Natural killer cell (primary cell): ENCODE data around the gene COX10. TPM values are rescaled to one million over a fixed set of nuclear protein-coding genes. Genes with fewer than 3 reads are reported as not detected.

Experiments used
- ATAC-seq, 3 donors: fragments of 150-1000 bp in 2 of 3; fragments of 200-7000 bp in 1 of 3; cut with Tn5 transposase; 1 replicate in 1 of 3; 2 replicates in 2 of 3; pipeline ENCODE4 v1.10.0; 2021; ENCODE audit warnings: mild to moderate bottlenecking in 2 of 3, moderate library complexity in 2 of 3
- DNase-seq, 2 donors: peaks; one replicate each; pipeline versions ENCODE4 v3.0.0 to v3.0.0-alpha.2; 2013 to 2021; ENCODE audit warnings: mixed read lengths in 1 of 2
- H3K27ac ChIP-seq: one replicate; pipeline ENCODE4 v1.5.1; 2013; ENCODE audit warnings: mild to moderate bottlenecking, low read length
- H3K27me3 ChIP-seq: one replicate; pipeline ENCODE4 v1.6.1; 2013; ENCODE audit warnings: low read length; ENCODE audit not compliant: control insufficient read depth, insufficient read depth
- H3K36me3 ChIP-seq: one replicate; pipeline ENCODE4 v1.6.1; 2013; ENCODE audit warnings: low read length; ENCODE audit not compliant: control insufficient read depth, insufficient read depth
- H3K4me1 ChIP-seq: one replicate; pipeline ENCODE4 v1.6.1; 2013; ENCODE audit warnings: low read length; ENCODE audit not compliant: control insufficient read depth, insufficient read depth
- H3K4me3 ChIP-seq: one replicate; pipeline ENCODE4 v1.5.1; 2013; ENCODE audit warnings: low read length
- H3K9me3 ChIP-seq: one replicate; pipeline ENCODE4 v1.6.1; 2013; ENCODE audit warnings: low read length; ENCODE audit not compliant: control insufficient read depth, insufficient read depth
- H3K27ac Mint-ChIP-seq, 2 donors: one replicate each; pipeline ENCODE4 v1.8.0; 2022; ENCODE audit warnings: mild to moderate bottlenecking in 2 of 2, mixed read lengths in 2 of 2, moderate library complexity in 1 of 2
- H3K27me3 Mint-ChIP-seq, 2 donors: one replicate each; pipeline ENCODE4 v1.8.0; 2022; ENCODE audit warnings: low read depth in 2 of 2, mixed read lengths in 2 of 2
- H3K36me3 Mint-ChIP-seq: one replicate; pipeline ENCODE4 v1.8.0; 2022; ENCODE audit warnings: mixed read lengths
- H3K4me1 Mint-ChIP-seq, 2 donors: one replicate each; pipeline ENCODE4 v1.8.0; 2022; ENCODE audit warnings: mixed read lengths in 2 of 2
- H3K4me3 Mint-ChIP-seq: one replicate; pipeline ENCODE4 v1.8.0; 2022; ENCODE audit warnings: mild to moderate bottlenecking, moderate library complexity, mixed read lengths
- H3K9me3 Mint-ChIP-seq, 2 donors: one replicate each; pipeline ENCODE4 v1.8.0; 2022; ENCODE audit warnings: mixed read lengths in 2 of 2
- WGBS: methylation state at CpG from one replicate; pipeline ENCODE4 v1.1.7; 2013; ENCODE audit warnings: missing lambda C conversion rate; ENCODE audit not compliant: insufficient coverage; 5-methylcytosine and 5-hydroxymethylcytosine counted together
- intact Hi-C: fragments of 100-400 bp; cut with micrococcal nuclease; formaldehyde crosslinking; loops from one replicate; pipeline ENCODE4 v1.14.2; 2022
- total RNA-seq, 4 donors: library from RNA; stranded (reverse); fragments of 120-200 nt in 1 of 4; gene quantifications; one replicate each; pipeline versions ENCODE4 v1.2.3 to v1.2.4, GENCODE V29; 2013 to 2022
- TF ChIP-seq, protein P1 (sequence below): fragments of 200-600 bp; IDR thresholded peaks from one replicate; pipeline ENCODE4 v1.8.0; 2022; ENCODE audit warnings: antibody characterized with exemption

The COX10 gene
- total RNA-seq, 3 donors from 2014 or later (not counting 1 experiment from before 2014, with no cell fraction given) = 12.5 to 17.0 (median 13.5) TPM

- H3K4me3 Mint-ChIP-seq = no peak overlapping the region
- DNase-seq = no peak
- intact Hi-C loops = no loop called here
- ATAC-seq = no peak
- H3K27me3 Mint-ChIP-seq = no peaks in the 10 kb centered on the region
- H3K27ac ChIP-seq = no peak overlapping the region
- peaks cover 33 to 43% of the 10 kb centered on the region in 2 donors for H3K4me1 Mint-ChIP-seq
- H3K36me3 Mint-ChIP-seq = no peaks in the 10 kb centered on the region
- no peaks in the 10 kb centered on the region for H3K9me3 ChIP-seq
- H3K4me3 ChIP-seq = no peak overlapping the region
- peaks cover 26% of the 10 kb centered on the region for H3K36me3 ChIP-seq
- H3K9me3 Mint-ChIP-seq = no peaks in the 10 kb centered on the region
- 88% methylated on average over 5 of the region's 5 CpGs for WGBS
- TF ChIP-seq, protein P1, sequence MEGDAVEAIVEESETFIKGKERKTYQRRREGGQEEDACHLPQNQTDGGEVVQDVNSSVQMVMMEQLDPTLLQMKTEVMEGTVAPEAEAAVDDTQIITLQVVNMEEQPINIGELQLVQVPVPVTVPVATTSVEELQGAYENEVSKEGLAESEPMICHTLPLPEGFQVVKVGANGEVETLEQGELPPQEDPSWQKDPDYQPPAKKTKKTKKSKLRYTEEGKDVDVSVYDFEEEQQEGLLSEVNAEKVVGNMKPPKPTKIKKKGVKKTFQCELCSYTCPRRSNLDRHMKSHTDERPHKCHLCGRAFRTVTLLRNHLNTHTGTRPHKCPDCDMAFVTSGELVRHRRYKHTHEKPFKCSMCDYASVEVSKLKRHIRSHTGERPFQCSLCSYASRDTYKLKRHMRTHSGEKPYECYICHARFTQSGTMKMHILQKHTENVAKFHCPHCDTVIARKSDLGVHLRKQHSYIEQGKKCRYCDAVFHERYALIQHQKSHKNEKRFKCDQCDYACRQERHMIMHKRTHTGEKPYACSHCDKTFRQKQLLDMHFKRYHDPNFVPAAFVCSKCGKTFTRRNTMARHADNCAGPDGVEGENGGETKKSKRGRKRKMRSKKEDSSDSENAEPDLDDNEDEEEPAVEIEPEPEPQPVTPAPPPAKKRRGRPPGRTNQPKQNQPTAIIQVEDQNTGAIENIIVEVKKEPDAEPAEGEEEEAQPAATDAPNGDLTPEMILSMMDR = no peak
- peaks cover 13% of the 10 kb centered on the region for H3K4me1 ChIP-seq
- H3K27me3 ChIP-seq = no peaks in the 10 kb centered on the region
- no peak overlapping the region for H3K27ac Mint-ChIP-seq
Measured at GRCh38 chr17:14072881-14073280, 3.6 kb downstream of the COX10 start.

DNA sequence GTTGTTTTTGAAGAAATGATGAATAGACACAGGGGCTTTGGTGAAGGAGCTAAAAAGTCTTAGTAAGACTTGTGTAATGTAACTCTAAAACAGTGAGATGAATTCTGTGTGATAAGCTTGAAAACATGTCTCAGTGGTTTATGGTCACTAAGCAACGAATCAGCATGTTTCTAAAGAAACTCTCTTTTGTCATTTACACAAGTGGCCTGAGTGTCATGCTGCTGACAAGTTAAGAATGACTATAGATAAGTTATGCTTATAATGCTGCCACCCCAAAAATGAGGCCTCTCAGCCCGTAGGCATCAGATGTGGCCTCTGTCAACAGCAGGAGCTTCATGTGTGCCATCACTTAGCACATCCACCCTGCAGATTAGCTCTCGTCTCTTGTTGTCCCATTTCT lies 8.7 kb downstream of the COX10 start:
- ATAC-seq (no peak), DNase-seq (no peak)
- Histone ChIP-seq H3K27ac (no peak overlapping the region), H3K9me3 (no peaks in the 10 kb centered on the region), H3K4me3 (no peak overlapping the region), H3K27me3 (no peaks in the 10 kb centered on the region), H3K36me3 (peaks cover 34% of the 10 kb centered on the region), H3K4me1 (no peaks in the 10 kb centered on the region)
- H3K27ac Mint-ChIP-seq = no peak overlapping the region
- intact Hi-C loops = no loop called here
- no peaks in the 10 kb centered on the region for H3K27me3 Mint-ChIP-seq
- no peak overlapping the region for H3K4me3 Mint-ChIP-seq
- peaks cover 4 to 25% of the 10 kb centered on the region in 2 donors for H3K4me1 Mint-ChIP-seq
- no peaks in the 10 kb centered on the region for H3K9me3 Mint-ChIP-seq
- no peaks in the 10 kb centered on the region for H3K36me3 Mint-ChIP-seq
- TF ChIP-seq, protein P1 = no peak
- 85% methylated on average over 3 of the region's 3 CpGs for WGBS

- H3K27ac Mint-ChIP-seq = no peak overlapping the region
- no peak overlapping the region for H3K27ac ChIP-seq
Measured at GRCh38 chr17:14080847-14081251, 11.5 kb downstream of the COX10 start.

DNA sequence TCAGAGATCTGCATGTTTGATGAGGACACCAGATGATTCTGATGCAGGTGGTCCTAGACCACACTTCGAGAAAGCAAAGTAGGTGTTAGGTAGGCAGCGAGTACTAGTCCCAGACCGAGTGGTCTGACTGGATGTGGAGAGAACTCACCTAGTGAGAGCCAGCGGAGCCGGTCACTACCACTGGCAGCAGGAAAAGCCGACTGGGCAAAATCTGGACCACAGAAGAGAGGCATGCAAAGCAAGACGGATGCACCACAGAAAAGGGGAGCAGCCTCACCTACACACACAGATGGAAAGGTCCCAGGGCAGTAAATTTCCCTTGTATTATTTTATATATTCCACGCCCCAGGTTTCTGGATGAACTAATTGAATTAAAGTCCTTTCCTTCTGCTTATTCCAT lies 13.5 kb downstream of the COX10 start:
- TF ChIP-seq, protein P1 = no peak
- H3K27ac ChIP-seq = no peak overlapping the region
- Mint-ChIP-seq H3K36me3 (no peaks in the 10 kb centered on the region), H3K9me3 (no peaks in the 10 kb centered on the region), H3K4me3 (no peak overlapping the region), H3K27ac (peak overlapping the region in 1 of 2 donors; percentile 8), H3K4me1 (peaks cover 0 to 23% of the 10 kb centered on the region in 2 donors), H3K27me3 (no peaks in the 10 kb centered on the region)
- WGBS = 100% methylated on average over 6 of the region's 8 CpGs
- H3K27me3 ChIP-seq = no peaks in the 10 kb centered on the region
- H3K4me1 ChIP-seq = no peaks in the 10 kb centered on the region
- ATAC-seq (no peak), DNase-seq (no peak)
- H3K9me3 ChIP-seq = no peaks in the 10 kb centered on the region
- intact Hi-C loops = no loop called here
- peaks cover 8% of the 10 kb centered on the region for H3K36me3 ChIP-seq
- no peak overlapping the region for H3K4me3 ChIP-seq

More at GRCh38 chr17:14080847-14081251, 11.5 kb downstream of the COX10 start:
- DNase-seq (no peak), ATAC-seq (no peak)
- TF ChIP-seq, protein P1 = no peak
- H3K4me1 Mint-ChIP-seq = peaks cover 0 to 23% of the 10 kb centered on the region in 2 donors
- intact Hi-C loops = no loop called here
- Histone ChIP-seq H3K4me3 (no peak overlapping the region), H3K36me3 (peaks cover 24% of the 10 kb centered on the region), H3K9me3 (no peaks in the 10 kb centered on the region), H3K4me1 (no peaks in the 10 kb centered on the region), H3K27me3 (no peaks in the 10 kb centered on the region)
- no peak overlapping the region for H3K4me3 Mint-ChIP-seq
- H3K36me3 Mint-ChIP-seq = no peaks in the 10 kb centered on the region
- H3K9me3 Mint-ChIP-seq = no peaks in the 10 kb centered on the region
- 94% methylated on average over 4 of the region's 4 CpGs for WGBS
- no peaks in the 10 kb centered on the region for H3K27me3 Mint-ChIP-seq
